HG02763 (cell line): ENCODE results near the gene CAT.
"Not testable (repeated sequence)": the region's sequence is repeated elsewhere in the genome, so short reads cannot be mapped to it uniquely, and the experiment has no call there.

Experiments used
- ATAC-seq: cut with Tn5 transposase; IDR thresholded peaks from one replicate; pipeline ENCODE4 v1.9.1; 2021; ENCODE audit warnings: mild to moderate bottlenecking, moderate library complexity; ENCODE audit not compliant: unreplicated experiment

CAT gene

GRCh38 chr11:34424826-34425225 lies 13.9 kb upstream of the CAT start:
- ATAC-seq = not testable (repeated sequence)

GRCh38 chr11:34425360-34425759 lies 13.4 kb upstream of the CAT start:
- ATAC-seq = no peak

GRCh38 chr11:34425867-34426266 lies 12.9 kb upstream of the CAT start:
- no peak for ATAC-seq

GRCh38 chr11:34426766-34427185 lies 12.0 kb upstream of the CAT start:
- no peak for ATAC-seq

- no peak for ATAC-seq
Measured at GRCh38 chr11:34427186-34427805, 11.4 kb upstream of the CAT start.

GRCh38 chr11:34431979-34432378 lies 6.8 kb upstream of the CAT start:
- no peak for ATAC-seq

GRCh38 chr11:34432822-34433221 lies 5.9 kb upstream of the CAT start:
- no peak for ATAC-seq

GRCh38 chr11:34433899-34434298 lies 4.8 kb upstream of the CAT start:
- no peak for ATAC-seq

GRCh38 chr11:34437224-34438125 lies 1.3 kb upstream of the CAT start:
- ATAC-seq = no peak

- ATAC-seq = no peak
Measured at GRCh38 chr11:34439610-34440198, 970 bp downstream of the CAT start.

GRCh38 chr11:34441814-34442213 lies 3.1 kb downstream of the CAT start:
- no peak for ATAC-seq

- no peak for ATAC-seq
Measured at GRCh38 chr11:34443136-34443535, 4.4 kb downstream of the CAT start.

- no peak for ATAC-seq
Measured at GRCh38 chr11:34444428-34444827, 5.7 kb downstream of the CAT start.

GRCh38 chr11:34445956-34446355 lies 7.2 kb downstream of the CAT start:
- ATAC-seq = no peak

GRCh38 chr11:34446386-34446785 lies 7.7 kb downstream of the CAT start:
- no peak for ATAC-seq

GRCh38 chr11:34447044-34447443 lies 8.3 kb downstream of the CAT start:
- ATAC-seq = no peak

GRCh38 chr11:34448223-34448994 lies 9.7 kb downstream of the CAT start:
- no peak for ATAC-seq

- ATAC-seq = no peak
Measured at GRCh38 chr11:34449013-34449412, 10.3 kb downstream of the CAT start.

GRCh38 chr11:34451053-34451452 lies 12.3 kb downstream of the CAT start:
- no peak for ATAC-seq

GRCh38 chr11:34454308-34455032 lies 15.7 kb downstream of the CAT start:
- ATAC-seq = no peak

GRCh38 chr11:34457607-34458006 lies 18.9 kb downstream of the CAT start:
- ATAC-seq = no peak
